Parathyroid adenoma (tissue), 2 donors: ENCODE measurements around the gene DNAH12.
"Not testable (repeated sequence)": the region's sequence is repeated elsewhere in the genome, so short reads cannot be mapped to it uniquely, and the experiment has no call there.

Experiments used
- H2AFZ ChIP-seq: fragments of 300-600 bp; sonication (generic); one replicate; pipeline ENCODE4 v1.7.0; 2017; ENCODE audit warnings: antibody characterized with exemption, mild to moderate bottlenecking
- H3K27ac ChIP-seq: fragments of 300-600 bp; sonication (generic); one replicate; pipeline ENCODE4 v1.7.0; 2017
- H3K27me3 ChIP-seq: fragments of 300-600 bp; sonication (generic); one replicate; pipeline ENCODE4 v1.7.0; 2017; ENCODE audit warnings: low read length; ENCODE audit not compliant: control insufficient read depth, insufficient read depth
- H3K36me3 ChIP-seq: fragments of 300-600 bp; sonication (generic); one replicate; pipeline ENCODE4 v1.7.0; 2017; ENCODE audit warnings: low read length; ENCODE audit not compliant: control insufficient read depth, insufficient read depth
- H3K4me1 ChIP-seq: fragments of 300-600 bp; sonication (generic); one replicate; pipeline ENCODE4 v1.7.0; 2017; ENCODE audit warnings: control low read depth
- H3K4me2 ChIP-seq: fragments of 300-600 bp; sonication (generic); one replicate; pipeline ENCODE4 v1.7.0; 2017; ENCODE audit warnings: low read length
- H3K4me3 ChIP-seq: fragments of 300-600 bp; sonication (generic); one replicate; pipeline ENCODE4 v1.7.0; 2017; ENCODE audit warnings: low read depth, low read length
- H3K79me2 ChIP-seq: fragments of 300-600 bp; sonication (generic); one replicate; pipeline ENCODE4 v1.7.0; 2017; ENCODE audit warnings: control low read depth
- H3K9ac ChIP-seq: fragments of 300-600 bp; sonication (generic); one replicate; pipeline ENCODE4 v1.7.0; 2017; ENCODE audit warnings: mild to moderate bottlenecking
- H3K9me3 ChIP-seq: fragments of 300-600 bp; sonication (generic); one replicate; pipeline ENCODE4 v1.7.0; 2017; ENCODE audit warnings: low read length; ENCODE audit not compliant: control insufficient read depth
- CTCF ChIP-seq: fragments of 300-600 bp; sonication (generic); IDR thresholded peaks from one replicate; pipeline ENCODE4 v1.7.0; 2017; ENCODE audit warnings: antibody characterized with exemption, mild to moderate bottlenecking
- donor health status: primary hyperparathyroidism.

Gene DNAH12

GRCh38 chr3:57370341-57370740 lies 173.8 kb downstream of the DNAH12 start:
- no peak overlapping the region for H3K27ac ChIP-seq
- no peaks in the 10 kb centered on the region for H3K36me3 ChIP-seq
- no peak overlapping the region for H3K9ac ChIP-seq
- no peaks in the 10 kb centered on the region for H3K27me3 ChIP-seq
- H3K4me1 ChIP-seq = no peaks in the 10 kb centered on the region
- no peak for TF ChIP-seq CTCF
- no peaks in the 10 kb centered on the region for H3K9me3 ChIP-seq
- no peak overlapping the region for H3K4me3 ChIP-seq
- H2AFZ ChIP-seq = no peak overlapping the region
- H3K4me2 ChIP-seq = no peak overlapping the region
- no peaks in the 10 kb centered on the region for H3K79me2 ChIP-seq

- H3K36me3 ChIP-seq, H2AFZ ChIP-seq, H3K4me3 ChIP-seq, H3K79me2 ChIP-seq, H3K4me1 ChIP-seq, H3K4me2 ChIP-seq, H3K9me3 ChIP-seq, H3K27me3 ChIP-seq, H3K27ac ChIP-seq, H3K9ac ChIP-seq: not testable (repeated sequence)
Observed at GRCh38 chr3:57365089-57365488, 179.1 kb downstream of the DNAH12 start.

- H2AFZ ChIP-seq, H3K4me2 ChIP-seq, H3K27me3 ChIP-seq, H3K79me2 ChIP-seq, H3K9ac ChIP-seq, H3K27ac ChIP-seq, H3K4me1 ChIP-seq, H3K9me3 ChIP-seq, H3K4me3 ChIP-seq, H3K36me3 ChIP-seq: not testable (repeated sequence)
Observed at GRCh38 chr3:57356275-57356674, 187.9 kb downstream of the DNAH12 start.

GRCh38 chr3:57354768-57355167 lies 189.4 kb downstream of the DNAH12 start:
- Histone ChIP-seq H3K27me3 (no peaks in the 10 kb centered on the region), H3K36me3 (no peaks in the 10 kb centered on the region), H3K4me3 (no peak overlapping the region), H3K9ac (no peak overlapping the region), H3K4me2 (no peak overlapping the region), H3K79me2 (no peaks in the 10 kb centered on the region), H2AFZ (no peak overlapping the region), H3K9me3 (no peaks in the 10 kb centered on the region), H3K27ac (no peak overlapping the region), H3K4me1 (no peaks in the 10 kb centered on the region)
- TF ChIP-seq CTCF = no peak

- no peak overlapping the region for H3K27ac ChIP-seq
- no peak overlapping the region for H3K4me3 ChIP-seq
- H3K36me3 ChIP-seq = no peaks in the 10 kb centered on the region
- no peaks in the 10 kb centered on the region for H3K79me2 ChIP-seq
- no peaks in the 10 kb centered on the region for H3K9me3 ChIP-seq
- no peak overlapping the region for H3K4me2 ChIP-seq
- no peaks in the 10 kb centered on the region for H3K4me1 ChIP-seq
- no peak overlapping the region for H3K9ac ChIP-seq
- no peak for TF ChIP-seq CTCF
- no peak overlapping the region for H2AFZ ChIP-seq
- H3K27me3 ChIP-seq = no peaks in the 10 kb centered on the region
Observed at GRCh38 chr3:57350271-57350670, 193.9 kb downstream of the DNAH12 start.

GRCh38 chr3:57339071-57339642 lies 205.0 kb downstream of the DNAH12 start:
- H3K27ac ChIP-seq, H2AFZ ChIP-seq, H3K9me3 ChIP-seq, H3K79me2 ChIP-seq, H3K36me3 ChIP-seq, H3K9ac ChIP-seq, H3K4me2 ChIP-seq, H3K4me1 ChIP-seq, H3K4me3 ChIP-seq, H3K27me3 ChIP-seq: not testable (repeated sequence)

GRCh38 chr3:57338272-57339070 lies 205.7 kb downstream of the DNAH12 start:
- not testable (repeated sequence) for H3K27me3 ChIP-seq, H3K36me3 ChIP-seq, H3K4me2 ChIP-seq, H3K4me3 ChIP-seq, H3K4me1 ChIP-seq, H3K9me3 ChIP-seq, H3K27ac ChIP-seq, H3K79me2 ChIP-seq, H3K9ac ChIP-seq, H2AFZ ChIP-seq
